Tibial nerve (tissue), 4 donors: Measurements from ENCODE around the gene HEXB. TPM values are rescaled to one million over a fixed set of nuclear protein-coding genes. Genes with fewer than 3 reads are reported as not detected.
"Not testable (repeated sequence)": the region's sequence is repeated elsewhere in the genome, so short reads cannot be mapped to it uniquely, and the experiment has no call there.

Source experiments
- DNase-seq, 2 donors: peaks; one replicate each; pipeline ENCODE4 v3.0.0-alpha.2; 2019; ENCODE audit warnings: low spot score in 2 of 2
- H3K27ac ChIP-seq, 4 donors: fragments of 200-600 bp; sonication (generic) in 3 of 4; one replicate each; pipeline ENCODE4 v1.5.1; 2017 to 2019; ENCODE audit warnings: mild to moderate bottlenecking in 1 of 4
- H3K27me3 ChIP-seq, 2 donors: fragments of 200-600 bp; sonication (generic) in 1 of 2; one replicate each; pipeline versions ENCODE4 v1.5.1 to v1.6.0; 2017 to 2019
- H3K36me3 ChIP-seq, 3 donors: fragments of 200-600 bp; sonication (generic); one replicate each; pipeline ENCODE4 v1.5.1; 2018 to 2019
- H3K4me1 ChIP-seq, 4 donors: fragments of 200-600 bp; sonication (generic) in 3 of 4; one replicate each; pipeline ENCODE4 v1.5.1; 2017 to 2019
- H3K4me3 ChIP-seq, 4 donors: fragments of 200-600 bp; sonication (generic) in 3 of 4; one replicate each; pipeline ENCODE4 v1.5.1; 2017 to 2019; ENCODE audit warnings: mild to moderate bottlenecking in 1 of 4, moderate library complexity in 1 of 4
- H3K9me3 ChIP-seq, 4 donors: fragments of 200-600 bp; sonication (generic) in 3 of 4; one replicate each; pipeline ENCODE4 v1.5.1; 2017 to 2019
- CTCF ChIP-seq, 5 experiments: fragments of 200-600 bp in 3 of 5; fragments of 450-650 bp in 2 of 5; sonication (generic) in 3 of 5; IDR thresholded peaks; one replicate each; pipeline ENCODE4 v1.5.1; 2016 to 2019; ENCODE audit warnings: antibody characterized with exemption in 5 of 5, mild to moderate bottlenecking in 3 of 5, moderate library complexity in 2 of 5
- EP300 ChIP-seq, 2 donors: sonication (generic); formaldehyde crosslinking; IDR thresholded peaks; one replicate each; pipeline ENCODE4 v1.6.1; 2017; ENCODE audit warnings: antibody characterized with exemption in 2 of 2, mild to moderate bottlenecking in 1 of 2
- POLR2A ChIP-seq, 2 donors: fragments of 450-650 bp; IDR thresholded peaks; one replicate each; pipeline ENCODE4 v1.6.1; 2017; ENCODE audit warnings: antibody characterized with exemption in 2 of 2, mild to moderate bottlenecking in 2 of 2, moderate library complexity in 2 of 2
- WGBS, 2 donors: methylation state at CpG; one replicate each; pipeline ENCODE4 v1.1.5; 2018; 5-methylcytosine and 5-hydroxymethylcytosine counted together
- total RNA-seq, 4 donors: library from RNA; depleted of rRNA; stranded (reverse); fragments of >200 nt; gene quantifications; one replicate each; pipeline ENCODE4 v1.1.0, GENCODE V29; 2016

HEXB gene
- total RNA-seq, 4 donors from 2014 or later, result 79.1 to 166 (median 129) TPM

- H3K4me3 ChIP-seq, result no peak overlapping the region
- no peak for DNase-seq
- TF ChIP-seq POLR2A (IDR thresholded peaks at IDR 0.05) (no peak), CTCF (IDR thresholded peaks at IDR 0.05) (no peak), EP300 (IDR thresholded peaks at IDR 0.05) (no peak)
- WGBS, 2 donors, result 63 to 65% methylated on average over 5 of the region's 5 CpGs
- no peak overlapping the region for H3K27ac ChIP-seq
- no peaks in the 10 kb centered on the region for H3K9me3 ChIP-seq
- H3K4me1 ChIP-seq, result peaks cover 0 to 11% (median 0%) of the 10 kb centered on the region in 4 donors
- no peaks in the 10 kb centered on the region for H3K27me3 ChIP-seq
- no peaks in the 10 kb centered on the region for H3K36me3 ChIP-seq
Measured at GRCh38 chr5:74672215-74672877, 12.7 kb upstream of the HEXB start.

- H3K4me1 ChIP-seq, result peaks cover 0 to 11% (median 0%) of the 10 kb centered on the region in 4 donors
- peak in 1 of 2 donors; percentile 17 for DNase-seq
- 46 to 59% methylated on average over 6 of the region's 6 CpGs for WGBS, 2 donors
- H3K4me3 ChIP-seq, result peak overlapping the region in 1 of 4 donors; percentile 33
- H3K27ac ChIP-seq, result peak overlapping the region in 1 of 4 donors; percentile 48
- no peaks in the 10 kb centered on the region for H3K9me3 ChIP-seq
- peaks cover 0 to 2% of the 10 kb centered on the region in 2 donors for H3K27me3 ChIP-seq
- H3K36me3 ChIP-seq, result no peaks in the 10 kb centered on the region
- TF ChIP-seq EP300 (IDR thresholded peaks at IDR 0.05) (no peak), CTCF (IDR thresholded peaks at IDR 0.05) (peak in 4 of 5 experiments; percentile 20 to 60 (median 34)), POLR2A (IDR thresholded peaks at IDR 0.05) (no peak)
Measured at GRCh38 chr5:74673011-74673790, 11.8 kb upstream of the HEXB start.

GRCh38 chr5:74676466-74676865 lies 8.6 kb upstream of the HEXB start:
- H3K4me3 ChIP-seq, result not testable (repeated sequence)
- WGBS, 2 donors, result 93 to 96% methylated on average over 6 of the region's 6 CpGs

GRCh38 chr5:74678123-74678522 lies 6.9 kb upstream of the HEXB start:
- not testable (repeated sequence) for H3K4me1 ChIP-seq, H3K9me3 ChIP-seq, H3K27ac ChIP-seq, H3K27me3 ChIP-seq, H3K4me3 ChIP-seq, DNase-seq, H3K36me3 ChIP-seq
- WGBS, 2 donors, result 77 to 93% methylated on average over 3 of the region's 3 CpGs

More at GRCh38 chr5:74676466-74676865, 8.6 kb upstream of the HEXB start:
- not testable (repeated sequence) for H3K36me3 ChIP-seq, H3K27me3 ChIP-seq, DNase-seq, H3K27ac ChIP-seq, H3K9me3 ChIP-seq
- H3K4me1 ChIP-seq, result peaks cover 0 to 11% (median 0%) of the 10 kb centered on the region in 4 donors

GRCh38 chr5:74679300-74679699 lies 5.7 kb upstream of the HEXB start:
- H3K36me3 ChIP-seq, result not testable (repeated sequence)
- 87 to 95% methylated on average over 3 of the region's 3 CpGs for WGBS, 2 donors

GRCh38 chr5:74679966-74680365 lies 5.1 kb upstream of the HEXB start:
- Histone ChIP-seq H3K27me3 (peaks cover 0 to 2% of the 10 kb centered on the region in 2 donors), H3K4me1 (peaks cover 0 to 2% (median 0%) of the 10 kb centered on the region in 4 donors), H3K27ac (no peak overlapping the region), H3K36me3 (no peaks in the 10 kb centered on the region), H3K9me3 (no peaks in the 10 kb centered on the region), H3K4me3 (no peak overlapping the region)
- DNase-seq, result no peak
- WGBS, 2 donors, result 65 to 70% methylated on average over 4 of the region's 4 CpGs
- TF ChIP-seq POLR2A (IDR thresholded peaks at IDR 0.05), result no peak
- no peak for TF ChIP-seq EP300 (IDR thresholded peaks at IDR 0.05)
- TF ChIP-seq CTCF (IDR thresholded peaks at IDR 0.05), result no peak

More at GRCh38 chr5:74679300-74679699, 5.7 kb upstream of the HEXB start:
- H3K4me3 ChIP-seq, DNase-seq, H3K9me3 ChIP-seq, H3K27me3 ChIP-seq, H3K4me1 ChIP-seq, H3K27ac ChIP-seq: not testable (repeated sequence)
